HG03565 (cell line): ENCODE measurements around the gene CFAP119.

ENCODE experiments used
- ATAC-seq: cut with Tn5 transposase; IDR thresholded peaks from one replicate; pipeline ENCODE4 v1.9.1; 2021; ENCODE audit warnings: mild to moderate bottlenecking, moderate library complexity; ENCODE audit not compliant: unreplicated experiment

Gene CFAP119

DNA sequence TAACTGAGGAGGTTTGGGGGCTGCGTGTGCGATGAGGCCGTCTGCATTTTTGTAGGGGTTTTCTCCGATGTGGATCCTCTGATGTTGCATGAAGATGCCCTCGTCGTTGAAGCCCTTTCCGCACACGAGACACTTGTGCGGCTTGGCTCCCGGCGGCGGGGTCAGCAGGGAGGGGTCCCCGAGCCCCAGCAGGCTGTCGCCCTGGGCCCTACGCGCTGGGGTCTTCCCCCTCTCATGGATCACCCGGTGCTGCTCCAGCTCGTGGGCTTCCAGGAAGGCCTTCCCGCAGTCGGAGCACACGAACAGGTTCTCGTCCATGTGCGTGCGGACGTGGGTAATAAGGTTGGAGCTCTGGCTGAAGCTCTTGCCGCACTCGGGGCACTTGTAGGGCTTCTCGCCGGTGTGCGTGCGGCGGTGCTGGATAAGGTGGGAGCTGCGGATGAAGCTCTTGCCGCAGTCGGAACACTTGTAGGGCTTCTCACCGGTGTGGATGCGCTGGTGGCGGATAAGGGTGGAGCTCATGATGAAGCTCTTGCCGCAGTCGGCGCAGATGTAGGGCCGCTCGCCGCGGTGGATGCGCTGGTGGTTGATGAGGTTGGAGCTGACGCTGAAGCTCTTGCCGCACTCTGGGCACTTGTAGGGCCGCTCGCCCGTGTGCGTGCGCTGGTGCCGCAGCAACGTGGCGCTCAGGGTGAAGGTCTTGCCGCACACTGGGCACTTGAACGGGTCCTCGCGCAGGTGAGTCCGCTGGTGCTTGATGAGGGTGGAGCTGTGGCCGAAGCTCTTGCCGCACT lies 20.8 kb upstream of the CFAP119 start:
- ATAC-seq, result no peak

DNA sequence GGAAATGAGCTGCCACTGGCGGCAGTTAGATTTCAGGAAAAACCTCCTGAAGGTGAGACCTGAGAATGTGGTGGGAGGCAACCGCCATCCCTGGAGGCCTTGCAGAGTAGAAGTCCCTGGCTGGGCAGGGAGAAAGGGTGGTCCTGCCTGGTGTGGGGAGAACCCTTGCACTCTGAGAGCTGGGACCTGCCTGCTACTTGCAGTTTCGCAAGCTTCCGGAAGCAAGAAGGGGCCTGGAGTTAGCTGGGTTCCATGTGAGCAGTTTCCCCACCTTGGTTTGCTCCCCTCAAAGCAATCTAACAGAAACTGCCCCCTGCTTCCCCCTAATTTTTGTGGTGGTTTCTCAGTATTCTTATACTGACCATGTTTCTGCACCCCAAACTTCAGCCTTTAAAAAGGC lies 18.7 kb upstream of the CFAP119 start:
- ATAC-seq, result no peak

DNA sequence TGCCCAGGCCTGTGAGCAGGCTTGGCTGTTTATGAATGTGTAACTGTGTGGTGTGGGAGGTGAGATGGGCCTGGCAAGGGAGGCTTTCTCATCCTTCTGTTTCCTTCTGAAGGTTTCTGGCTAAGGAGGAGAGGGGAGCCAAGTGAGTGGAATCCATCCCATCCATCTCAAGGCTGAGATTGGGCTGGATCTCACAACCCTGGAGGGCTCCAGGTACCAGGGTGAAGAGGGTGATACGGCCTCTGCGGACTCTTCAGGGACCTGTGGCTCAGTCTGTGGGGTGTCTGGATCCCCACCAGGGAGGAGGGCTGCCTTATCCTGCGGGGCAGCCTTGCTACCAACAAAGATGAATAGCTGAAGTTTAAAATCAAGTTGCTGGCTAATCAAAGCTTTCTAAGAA lies 18.2 kb upstream of the CFAP119 start:
- no peak for ATAC-seq

DNA sequence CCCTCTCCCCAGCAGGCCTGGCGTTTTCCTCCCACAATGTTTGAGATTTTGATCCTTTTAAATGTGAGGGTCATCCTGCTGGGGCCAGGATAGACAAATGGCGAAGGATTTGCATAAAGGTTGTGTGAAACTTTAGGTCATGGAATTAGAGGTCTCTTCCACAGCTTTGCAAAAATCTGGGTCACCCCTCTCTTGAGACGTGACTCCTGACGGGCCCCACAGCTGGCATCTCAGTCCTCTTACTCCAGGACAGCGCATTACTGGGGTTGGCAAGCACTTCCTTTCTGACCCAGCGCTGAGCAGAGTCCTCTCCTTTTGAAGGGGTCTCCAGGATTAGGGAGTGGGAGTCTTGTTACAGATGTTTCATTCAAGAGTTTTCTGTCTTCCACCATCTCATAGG lies 17.7 kb upstream of the CFAP119 start:
- no peak for ATAC-seq

DNA sequence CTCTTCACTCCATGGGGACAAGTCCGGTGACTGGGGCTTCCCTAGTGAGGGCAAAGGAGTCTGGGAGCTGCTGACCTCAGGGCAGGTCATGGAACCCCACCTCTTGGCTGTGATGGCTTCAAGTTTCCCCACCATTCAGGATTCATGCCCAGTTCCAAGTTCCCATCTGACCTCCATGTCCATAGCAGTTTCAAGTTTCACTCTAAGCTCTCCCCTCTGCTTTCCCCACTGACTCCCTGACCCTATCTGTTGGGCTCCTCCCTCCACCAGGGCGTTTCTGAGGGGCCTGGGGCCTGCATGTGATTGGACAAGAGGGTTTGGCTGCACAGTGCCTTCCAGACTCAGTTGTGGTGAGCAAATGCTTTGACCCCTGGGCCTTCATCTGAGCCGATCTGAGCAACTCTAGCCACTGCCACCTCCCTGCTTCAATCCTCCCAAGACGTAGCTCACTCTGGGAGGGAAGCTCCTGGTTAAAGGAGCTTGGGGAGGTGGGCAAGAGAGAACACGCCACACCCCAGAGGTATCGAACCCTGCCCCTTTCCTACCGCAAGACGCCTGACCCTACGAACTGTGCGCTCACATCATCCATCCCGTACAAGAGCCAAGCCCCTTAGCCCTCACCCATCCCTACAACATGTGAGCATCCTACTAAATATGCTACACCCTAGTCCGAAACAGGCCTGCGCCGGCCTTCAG lies 16.8 kb upstream of the CFAP119 start:
- no peak for ATAC-seq

DNA sequence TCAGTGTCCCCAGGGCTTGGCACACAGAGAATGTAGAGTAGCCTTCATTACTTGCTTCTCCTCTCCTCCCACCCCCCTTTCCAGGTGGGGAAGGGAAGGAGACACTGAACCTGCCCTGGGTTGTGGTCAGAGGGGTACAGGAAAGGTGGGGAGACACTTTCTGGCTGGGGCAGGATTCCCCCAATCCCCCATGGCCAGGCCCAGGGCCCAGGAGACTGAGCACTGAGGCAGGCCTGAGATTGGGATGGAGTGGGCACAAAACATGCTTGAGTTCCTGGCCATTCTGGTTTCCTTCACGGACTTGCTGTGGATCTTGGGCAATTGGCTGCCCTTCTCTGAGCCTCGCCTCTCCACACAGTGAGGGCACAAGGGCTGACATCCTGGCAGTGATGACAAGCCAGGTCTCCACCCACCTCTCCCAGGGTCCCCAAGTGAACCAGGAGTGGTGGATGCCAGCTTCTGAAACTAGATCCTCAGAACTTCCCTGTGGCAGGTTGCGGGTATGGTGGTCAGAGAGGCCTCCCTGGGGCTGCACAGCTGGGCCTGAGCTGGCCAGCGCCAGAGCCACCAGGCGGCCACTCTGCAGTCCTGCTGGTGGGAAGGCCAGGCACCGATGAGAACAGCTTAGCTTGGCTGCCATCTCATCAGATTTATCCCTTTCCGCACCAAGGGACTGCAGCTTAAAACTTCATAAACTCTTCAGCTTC lies 15.9 kb upstream of the CFAP119 start:
- ATAC-seq, result no peak

DNA sequence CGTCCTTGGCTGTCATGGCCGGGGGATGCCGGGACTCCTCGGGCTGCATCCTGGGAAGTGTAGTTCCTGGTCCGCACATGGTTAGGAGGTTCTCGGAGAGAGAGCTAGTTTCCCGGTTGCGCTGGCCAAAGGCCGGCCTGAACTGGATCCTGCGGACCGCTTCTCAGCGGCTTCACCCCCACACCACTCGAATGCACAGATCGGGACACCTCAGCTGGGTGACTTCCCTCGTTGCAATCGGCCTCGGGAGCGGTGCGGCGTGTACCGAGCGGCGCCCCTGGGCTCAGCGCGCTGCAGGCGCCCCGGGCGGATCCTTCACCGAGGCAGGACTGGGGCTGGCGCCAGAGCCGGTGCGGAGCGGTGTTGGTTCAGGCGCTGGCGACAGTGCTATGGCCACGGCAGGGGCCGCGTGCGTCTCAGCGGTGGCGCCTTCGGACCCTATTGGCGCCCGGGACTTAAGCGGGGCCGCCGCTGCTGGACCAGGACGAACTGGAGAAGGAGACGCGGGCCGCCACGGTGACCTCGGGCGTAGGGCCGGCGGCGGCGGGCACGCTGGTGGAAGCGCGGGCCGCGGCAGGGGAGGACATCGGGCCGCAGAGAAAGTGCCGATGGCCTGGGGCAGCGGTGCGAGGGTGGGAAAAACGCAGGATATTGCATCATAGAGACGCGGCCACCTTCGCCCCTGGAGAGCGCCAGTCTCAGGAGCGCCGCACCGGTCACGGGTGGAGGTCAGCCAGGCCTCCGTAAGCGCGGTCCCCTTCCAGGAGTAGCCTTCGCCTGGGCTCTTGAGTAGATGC lies 13.7 kb upstream of the CFAP119 start:
- ATAC-seq, result no peak

DNA sequence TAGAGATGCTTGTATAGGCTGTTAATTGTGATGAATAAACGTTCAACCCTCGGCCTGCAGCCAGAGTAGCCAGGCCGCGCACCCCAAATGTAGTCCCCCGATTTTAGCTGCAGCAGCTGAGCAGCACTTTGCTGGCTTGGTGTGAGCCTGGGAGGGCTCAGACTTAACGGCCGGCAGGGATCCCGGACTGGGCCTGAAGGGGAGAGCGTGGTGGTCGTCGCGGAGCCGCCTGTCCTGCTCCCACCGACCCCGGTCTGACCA lies 13.2 kb upstream of the CFAP119 start:
- no peak for ATAC-seq

DNA sequence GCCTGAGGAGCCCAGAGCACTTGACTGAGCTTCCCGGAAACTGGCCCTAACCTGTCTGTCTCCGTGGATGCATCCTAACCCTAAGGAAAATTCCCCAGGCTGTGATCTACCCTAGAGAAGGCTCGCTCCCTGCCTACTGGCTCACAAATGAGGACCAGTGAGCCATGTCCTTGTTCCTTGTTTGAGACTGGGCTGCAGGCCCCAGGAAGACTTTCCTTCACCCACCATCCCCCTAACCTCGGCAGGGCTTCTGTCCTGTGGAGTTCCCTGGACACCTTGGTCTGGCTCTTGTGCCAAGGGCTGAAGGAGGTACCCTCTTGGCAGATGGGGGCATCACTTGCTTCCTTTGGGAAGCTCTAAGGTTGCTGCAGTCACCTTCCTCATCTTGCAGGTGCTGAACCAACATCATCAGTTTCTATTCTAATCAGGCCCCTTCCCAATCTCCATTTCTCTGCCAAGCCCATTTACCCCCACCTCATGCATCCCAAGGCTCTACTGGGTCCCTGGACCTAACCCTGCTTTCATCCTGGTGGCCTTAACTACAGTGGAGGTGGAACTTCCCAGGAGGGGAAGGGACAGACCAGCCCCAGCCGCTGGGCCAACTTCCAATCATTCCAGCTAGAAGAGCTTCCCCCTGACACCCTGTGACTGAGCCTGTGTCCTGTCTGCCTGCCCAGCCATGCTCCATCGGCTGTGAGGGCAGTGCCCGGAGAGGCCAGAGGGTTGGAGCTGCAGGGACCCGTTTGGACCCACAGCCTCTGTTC lies 12.7 kb upstream of the CFAP119 start:
- ATAC-seq, result no peak

DNA sequence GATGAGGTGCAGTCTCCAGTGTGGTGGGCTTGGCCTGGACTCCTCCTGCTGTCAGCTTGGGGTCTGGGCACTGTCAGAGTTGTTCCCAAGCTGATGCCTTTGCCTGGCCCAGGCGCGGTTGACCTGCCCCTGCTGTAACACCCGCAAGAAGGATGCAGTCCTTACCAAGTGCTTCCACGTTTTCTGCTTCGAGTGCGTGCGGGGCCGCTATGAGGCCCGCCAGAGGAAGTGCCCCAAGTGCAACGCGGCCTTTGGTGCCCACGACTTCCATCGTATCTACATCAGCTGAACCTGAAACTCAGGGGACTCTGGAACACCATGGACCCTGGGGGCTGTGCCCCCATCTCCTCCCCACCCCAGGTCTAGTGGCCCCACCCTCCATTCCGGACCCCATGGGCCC lies 12.0 kb upstream of the CFAP119 start:
- ATAC-seq, result no peak

DNA sequence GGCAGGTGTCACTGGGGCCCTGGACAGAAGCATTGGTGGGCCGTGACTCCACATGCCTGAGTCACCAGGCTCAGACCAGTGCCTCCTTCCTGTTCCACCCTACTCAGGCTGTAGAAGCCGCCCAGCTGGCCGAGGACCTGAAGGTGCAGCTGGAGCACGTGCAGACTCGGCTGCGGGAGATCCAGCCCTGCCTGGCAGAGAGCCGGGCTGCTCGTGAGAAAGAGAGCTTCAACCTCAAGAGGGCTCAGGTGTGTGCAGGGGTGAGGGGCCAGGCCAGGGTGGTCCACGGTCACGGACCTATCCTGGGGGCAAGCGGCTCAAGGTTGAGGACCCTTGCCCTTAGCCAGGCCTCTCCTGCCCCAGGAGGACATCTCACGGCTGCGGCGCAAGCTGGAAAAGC lies 9.9 kb upstream of the CFAP119 start:
- no peak for ATAC-seq

DNA sequence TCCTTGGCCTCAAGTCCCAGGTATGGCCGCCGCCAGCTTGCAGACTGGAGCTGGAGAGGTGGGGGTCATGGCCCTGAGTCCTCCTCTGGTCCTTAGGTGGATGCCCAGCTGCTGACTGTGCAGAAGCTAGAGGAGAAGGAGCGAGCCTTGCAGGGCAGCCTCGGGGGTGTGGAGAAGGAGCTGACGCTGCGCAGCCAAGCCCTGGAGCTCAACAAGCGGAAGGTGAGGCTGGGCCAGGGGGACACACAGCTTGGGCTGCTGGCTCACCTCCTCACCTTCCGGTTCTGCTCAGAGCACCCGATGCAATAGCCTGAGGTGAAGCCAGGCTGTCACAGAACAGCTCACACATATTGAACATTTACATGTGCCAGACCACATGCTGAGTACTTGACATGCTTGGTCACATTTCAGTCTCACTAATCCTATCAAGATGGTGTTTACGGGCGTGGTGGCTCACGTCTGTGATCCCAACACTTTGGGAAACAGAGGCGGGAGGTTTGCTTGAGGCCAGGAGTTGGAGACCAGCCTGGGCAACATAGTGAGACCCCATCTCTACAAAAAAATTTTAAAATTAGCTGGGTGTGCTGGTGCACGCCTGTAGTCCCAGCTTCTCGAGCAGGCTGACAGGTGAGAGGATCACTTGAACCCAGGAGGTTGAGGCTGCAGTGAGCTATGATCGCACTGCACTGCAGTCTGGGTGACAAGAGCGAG lies 7.7 kb upstream of the CFAP119 start:
- ATAC-seq, result no peak

DNA sequence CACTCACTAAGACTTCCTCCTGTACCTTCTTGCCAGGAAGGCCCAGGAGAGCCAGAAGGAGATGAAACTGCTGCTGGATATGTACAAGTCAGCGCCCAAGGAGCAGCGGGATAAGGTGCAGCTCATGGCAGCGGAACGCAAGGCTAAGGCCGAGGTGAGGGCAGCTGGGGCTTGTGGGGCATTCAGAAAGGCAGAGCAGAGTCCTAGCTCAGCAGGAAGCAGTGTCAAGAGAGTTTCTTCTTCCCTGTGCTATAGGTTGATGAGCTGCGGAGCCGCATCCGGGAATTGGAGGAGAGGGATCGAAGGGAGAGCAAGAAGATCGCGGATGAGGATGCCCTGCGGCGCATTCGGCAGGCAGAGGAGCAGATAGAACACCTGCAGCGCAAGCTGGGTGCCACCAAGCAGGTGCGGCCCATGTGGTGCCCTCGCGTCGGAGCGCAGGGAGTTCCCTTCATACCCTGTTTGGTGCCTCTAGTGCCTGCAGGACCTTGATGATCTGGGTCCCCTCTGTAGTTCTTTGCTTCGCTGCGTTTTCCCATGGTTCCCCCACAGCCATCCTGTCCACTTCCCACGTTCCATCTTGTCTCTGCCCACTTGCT lies 6.8 kb upstream of the CFAP119 start:
- ATAC-seq, result no peak

DNA sequence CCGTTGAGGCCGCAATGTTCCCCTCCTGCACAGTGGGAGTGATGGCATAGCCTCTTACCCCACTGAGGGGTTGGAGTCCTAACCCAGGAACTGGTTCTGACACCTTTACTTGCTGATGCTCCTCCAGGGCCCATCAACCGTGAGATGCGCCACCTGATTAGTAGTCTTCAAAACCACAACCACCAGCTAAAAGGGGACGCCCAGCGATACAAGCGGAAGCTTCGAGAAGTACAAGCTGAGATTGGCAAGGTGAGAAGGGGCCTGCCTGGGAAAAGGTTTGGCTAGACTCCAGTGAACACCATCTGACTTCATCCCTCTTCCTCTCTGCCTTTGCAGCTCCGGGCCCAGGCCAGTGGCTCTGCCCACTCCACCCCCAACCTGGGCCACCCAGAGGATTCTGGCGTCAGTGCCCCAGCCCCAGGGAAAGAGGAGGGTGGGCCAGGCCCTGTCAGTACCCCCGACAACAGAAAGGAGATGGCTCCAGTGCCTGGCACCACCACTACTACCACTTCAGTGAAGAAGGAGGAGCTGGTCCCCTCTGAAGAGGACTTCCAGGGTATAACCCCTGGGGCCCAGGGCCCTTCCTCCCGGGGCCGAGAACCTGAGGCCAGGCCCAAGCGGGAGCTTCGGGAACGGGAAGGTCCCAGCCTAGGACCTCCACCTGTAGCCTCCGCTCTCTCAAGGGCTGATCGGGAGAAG lies 6.1 kb upstream of the CFAP119 start:
- ATAC-seq, result no peak

DNA sequence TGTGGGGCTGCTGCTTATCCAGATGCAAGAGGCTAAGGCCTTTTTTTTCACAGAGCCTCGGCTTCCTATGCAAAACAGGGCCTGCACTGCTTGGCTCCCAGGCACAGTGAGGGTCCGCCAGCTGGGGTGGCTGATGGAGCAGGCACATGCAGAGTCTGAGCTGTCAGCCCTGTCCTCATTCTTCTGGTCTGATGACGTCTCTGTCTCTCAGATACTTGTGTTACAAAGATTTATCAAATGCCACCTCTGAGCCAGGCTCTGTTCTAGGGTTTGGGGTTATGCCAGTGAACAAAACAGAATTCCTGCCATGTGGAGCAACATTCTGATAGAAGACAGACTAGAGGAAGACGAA lies 5.0 kb upstream of the CFAP119 start:
- ATAC-seq, result no peak

DNA sequence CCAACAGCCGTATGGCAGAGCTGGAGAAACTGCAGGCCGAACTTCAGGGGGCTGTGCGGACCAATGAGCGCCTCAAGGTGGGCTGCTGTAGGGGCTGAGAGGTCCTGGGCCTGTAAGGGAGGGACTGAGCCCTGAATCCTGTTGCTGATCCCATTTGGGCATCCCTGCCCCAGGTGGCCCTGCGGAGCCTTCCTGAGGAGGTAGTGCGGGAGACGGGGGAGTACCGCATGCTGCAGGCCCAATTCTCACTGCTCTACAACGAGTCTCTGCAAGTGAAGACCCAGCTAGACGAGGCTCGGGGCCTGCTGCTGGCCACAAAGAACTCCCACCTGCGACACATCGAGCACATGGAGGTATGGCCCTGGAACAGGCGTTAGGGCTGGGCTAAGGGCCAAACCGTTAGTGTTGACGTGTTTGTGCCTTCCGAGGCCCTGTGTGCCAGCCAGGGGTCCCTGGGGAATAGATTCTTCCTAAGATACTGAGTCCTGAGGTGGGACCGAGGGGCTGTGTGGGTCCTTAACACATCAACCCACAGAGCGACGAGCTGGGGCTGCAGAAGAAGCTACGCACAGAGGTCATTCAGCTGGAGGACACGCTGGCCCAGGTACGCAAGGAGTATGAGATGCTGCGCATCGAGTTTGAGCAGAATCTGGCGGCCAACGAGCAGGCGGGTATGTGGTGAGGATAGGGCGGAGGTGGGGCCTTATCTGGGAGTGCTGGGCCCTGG lies 4.5 kb upstream of the CFAP119 start:
- ATAC-seq, result no peak

DNA sequence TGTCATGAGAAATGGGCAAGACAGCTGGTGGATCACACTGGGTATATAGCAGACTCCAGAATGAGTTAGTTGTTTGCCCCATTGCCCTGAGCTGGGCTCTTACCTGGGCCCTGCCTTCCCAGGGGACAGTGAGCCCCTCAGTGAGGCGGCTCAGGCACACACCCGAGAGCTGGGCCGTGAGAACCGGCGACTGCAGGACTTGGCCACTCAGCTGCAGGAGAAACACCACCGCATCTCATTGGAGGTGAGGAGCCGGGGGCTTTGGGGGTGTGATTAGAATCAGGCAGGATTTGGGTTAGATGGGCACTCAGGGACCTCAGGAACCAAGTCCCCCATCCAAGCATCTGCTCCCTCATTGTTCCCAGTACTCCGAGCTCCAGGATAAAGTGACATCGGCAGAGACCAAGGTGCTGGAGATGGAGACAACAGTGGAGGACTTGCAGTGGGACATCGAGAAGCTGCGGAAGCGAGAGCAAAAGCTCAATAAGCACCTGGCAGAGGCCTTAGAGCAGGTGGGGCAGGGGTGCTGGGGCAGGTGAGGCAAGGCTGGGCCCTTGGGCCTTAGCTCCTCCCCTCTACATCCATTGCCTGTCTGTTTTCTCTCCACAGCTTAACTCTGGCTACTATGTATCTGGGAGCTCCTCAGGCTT lies 3.1 kb upstream of the CFAP119 start:
- no peak for ATAC-seq

DNA sequence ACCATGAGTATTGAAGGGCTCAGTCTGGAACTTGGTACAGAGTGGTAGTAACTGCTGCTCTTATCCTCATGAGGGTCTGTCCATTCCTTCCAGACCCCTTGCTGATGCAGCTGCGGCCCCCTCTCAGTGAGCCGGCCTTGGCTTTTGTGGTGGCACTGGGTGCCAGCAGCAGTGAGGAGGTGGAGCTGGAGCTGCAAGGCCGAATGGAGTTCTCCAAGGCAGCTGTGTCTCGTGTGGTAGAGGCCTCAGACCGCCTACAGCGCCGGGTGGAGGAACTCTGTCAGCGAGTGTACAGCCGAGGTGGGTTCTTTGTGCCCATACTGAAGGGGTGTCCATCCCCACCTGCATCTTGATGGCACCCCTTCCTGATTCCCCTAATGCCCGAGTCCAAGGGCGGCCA lies 2.2 kb upstream of the CFAP119 start:
- ATAC-seq, result no peak
